HepG2 (cell line): ENCODE data around the gene ZC3H12A. TPM values are rescaled to one million over a fixed set of nuclear protein-coding genes. Genes with fewer than 3 reads are reported as not detected.
A peak's percentile ranks its signal among the peaks of the same experiment; 100 is the strongest.

Experiments
- ATAC-seq: fragments of 200-7000 bp; cut with Tn5 transposase; 3 replicates; pipeline ENCODE4 v1.9.1; 2020; ENCODE audit warnings: mild to moderate bottlenecking, moderate library complexity
- BruUV-seq: library from RNA; stranded (reverse); fragments of 400-500 nt; replicated peaks from 2 replicates; lab custom pipeline; 2021; lab: Mats Ljungman, UMichigan
- CTCF ChIA-PET: fragments of 300-600 bp; formaldehyde crosslinking; extraction: SDS; loops from one replicate; lab custom pipeline; 2021; ENCODE audit warnings: low total read pairs, inconsistent platforms, low intra/inter-chr PET ratio; lab: Yijun Ruan, JAX
- POLR2A ChIA-PET: fragments of 350-600 bp; sonication (Branson Sonifier 250); formaldehyde crosslinking; loops from one replicate; lab custom pipeline; 2020; ENCODE audit warnings: antibody characterized with exemption, inconsistent platforms; lab: Yijun Ruan, JAX
- DNase-seq: peaks from one replicate; pipeline ENCODE4 v3.0.0-alpha.2; 2015; ENCODE audit warnings: low spot score
- FAIRE-seq: peaks from 3 replicates; lab custom pipeline; 2011; peaks lifted over from hg19 to GRCh38; lab: Jason Lieb, UNC
- H2AFZ ChIP-seq: one replicate; pipeline ENCODE4 v1.6.1; 2011; ENCODE audit warnings: low read length, inconsistent platforms
- H3K27ac ChIP-seq: fragments of 300-600 bp; 3 replicates; pipeline ENCODE4 v1.8.0; 2011; ENCODE audit warnings: mixed run types, mild to moderate bottlenecking, mixed read lengths, low read length, inconsistent platforms; ENCODE audit not compliant: insufficient read depth; ENCODE audit errors: extremely low read length
- H3K27me3 ChIP-seq, 2 experiments: fragments of 200-600 bp in 1 of 2; 2 replicates in 1 of 2; 3 replicates in 1 of 2; pipeline versions ENCODE4 v1.6.0 to v1.8.0; 2011; ENCODE audit warnings: low read length in 2 of 2, mild to moderate bottlenecking in 2 of 2, moderate library complexity in 2 of 2, inconsistent platforms in 1 of 2; ENCODE audit not compliant: insufficient read depth in 2 of 2, control insufficient read depth in 1 of 2
- H3K36me3 ChIP-seq, 2 experiments: fragments of 200-600 bp in 1 of 2; replicated peaks in 1 of 2; 2 replicates in 1 of 2; 3 replicates in 1 of 2; pipeline versions ENCODE4 v1.5.1 to v1.8.0; 2011; ENCODE audit warnings: low read length in 2 of 2, inconsistent platforms in 1 of 2; ENCODE audit not compliant: insufficient read depth in 2 of 2, control insufficient read depth in 1 of 2
- H3K4me1 ChIP-seq: 2 replicates; pipeline ENCODE4 v1.5.1; 2012; ENCODE audit warnings: low read length, inconsistent platforms; ENCODE audit not compliant: insufficient read depth
- H3K4me2 ChIP-seq: 2 replicates; pipeline ENCODE4 v1.6.0; 2011; ENCODE audit warnings: low read depth, low read length, inconsistent platforms
- H3K4me3 ChIP-seq, 3 experiments: fragments of 200-600 bp in 1 of 3; sonication (generic), shearing (Covaris generic) in 1 of 3; replicated peaks in 1 of 3; 2 replicates each; pipeline ENCODE4 v1.5.1; 2011 to 2016; ENCODE audit warnings: low read length in 3 of 3, inconsistent platforms in 2 of 3, low read depth in 2 of 3, mild to moderate bottlenecking in 2 of 3, control low read depth in 1 of 3, mixed read lengths in 1 of 3; ENCODE audit not compliant: insufficient read depth in 1 of 3
- H3K79me2 ChIP-seq: one replicate; pipeline ENCODE4 v1.6.1; 2011; ENCODE audit warnings: low read length, inconsistent platforms; ENCODE audit not compliant: insufficient read depth
- H3K9ac ChIP-seq: 2 replicates; pipeline ENCODE4 v1.6.0; 2011; ENCODE audit warnings: mild to moderate bottlenecking, low read depth, low read length, inconsistent platforms; ENCODE audit not compliant: insufficient read depth
- H3K9me3 ChIP-seq: 2 replicates; pipeline ENCODE4 v1.5.1; 2012; ENCODE audit warnings: mild to moderate bottlenecking, low read length
- H4K20me1 ChIP-seq: 2 replicates; pipeline ENCODE4 v1.6.0; 2011; ENCODE audit warnings: inconsistent platforms, mild to moderate bottlenecking, low read length, moderate library complexity; ENCODE audit not compliant: insufficient read depth
- HOXA3 ChIP-seq: sonication (generic); formaldehyde crosslinking; IDR thresholded peaks from 2 replicates; pipeline ENCODE4 v1.5.0; 2020; ENCODE audit warnings: missing genetic modification reagents
- HOXD1 ChIP-seq: sonication (generic); formaldehyde crosslinking; IDR thresholded peaks from 2 replicates; pipeline ENCODE4 v1.5.0; 2020; ENCODE audit warnings: missing genetic modification reagents
- MXI1 ChIP-seq: IDR thresholded peaks from 3 replicates; pipeline ENCODE4 v1.6.1; 2012; ENCODE audit warnings: low read depth, low read length, inconsistent platforms, borderline replicate concordance
- NFRKB ChIP-seq: fragments of 450-650 bp; IDR thresholded peaks from 2 replicates; pipeline ENCODE4 v1.6.1; 2017
- RFX1 ChIP-seq: fragments of 450-650 bp; IDR thresholded peaks from 2 replicates; pipeline ENCODE4 v1.6.1; 2017
- RFX3 ChIP-seq: IDR thresholded peaks from 2 replicates; pipeline ENCODE4 v1.6.1; 2016; ENCODE audit warnings: missing biosample characterization, missing genetic modification reagents
- RXRA ChIP-seq: sonication (generic); formaldehyde crosslinking; IDR thresholded peaks from 2 replicates; pipeline ENCODE4 v1.5.1; 2020; ENCODE audit warnings: missing genetic modification reagents
- SAP130 ChIP-seq: IDR thresholded peaks from 2 replicates; pipeline ENCODE4 v1.6.1; 2016; ENCODE audit warnings: low read depth
- SIN3A ChIP-seq: IDR thresholded peaks from 2 replicates; pipeline ENCODE4 v1.6.1; 2011; ENCODE audit warnings: low read depth, mild to moderate bottlenecking, control low read depth, low read length, borderline replicate concordance
- XRCC5 ChIP-seq: fragments of 200-400 bp; formaldehyde crosslinking; optimal IDR thresholded peaks from 2 replicates; pipeline ENCODE3; 2017; ENCODE audit warnings: mild to moderate bottlenecking, low read length
- ZNF263 ChIP-seq: sonication (generic); formaldehyde crosslinking; IDR thresholded peaks from 2 replicates; pipeline ENCODE4 v1.4.0; 2020; ENCODE audit warnings: missing genetic modification reagents
- ZNF274 ChIP-seq: sonication (generic); formaldehyde crosslinking; IDR thresholded peaks from 2 replicates; pipeline ENCODE4 v1.5.1; 2020; ENCODE audit warnings: mild to moderate bottlenecking, missing genetic modification reagents
- ZNF547 ChIP-seq: sonication (generic); formaldehyde crosslinking; IDR thresholded peaks from 2 replicates; pipeline ENCODE4 v1.5.1; 2020; ENCODE audit warnings: mild to moderate bottlenecking, missing genetic modification reagents
- WGBS: methylation state at CpG from one replicate; pipeline ENCODE4 v1.1.6; 2017; ENCODE audit warnings: low lambda C conversion rate; 5-methylcytosine and 5-hydroxymethylcytosine counted together
- in situ Hi-C: cut with HindIII; loops from 2 replicates; pipeline ENCODE4 v1.10.0; 2017; ENCODE audit warnings: low pct_unique_long_range_greater_than_20kb; ENCODE audit not compliant: extremely low pct_ligation_motif_present
- intact Hi-C: fragments of 100-400 bp; cut with micrococcal nuclease; formaldehyde crosslinking; loops from one replicate; pipeline ENCODE4 v1.10.0; 2022; ENCODE audit not compliant: unreplicated experiment
- polyA plus RNA-seq, 8 experiments: library from polyadenylated mRNA; depleted of rRNA in 3 of 8; stranded (reverse) in 7 of 8; unstranded in 1 of 8; fragments of >200 nt; fragmentation: Illumina TruSeq in 4 of 8; extraction: Trizol in 4 of 8; gene quantifications; 2 replicates each; pipeline versions ENCODE4 v1.2.1 to v1.2.3, GENCODE V29; 2011 to 2016; ENCODE audit warnings: low read depth in 4 of 8, missing spikeins in 1 of 8, mixed read lengths in 1 of 8; ENCODE audit not compliant: insufficient read depth in 1 of 8
- total RNA-seq, 5 experiments: library from RNA; depleted of rRNA; stranded (reverse); fragments of >200 nt; fragmentation: Illumina TruSeq; extraction: Trizol; gene quantifications; 2 replicates each; pipeline ENCODE4 v1.2.3, GENCODE V29; 2016; ENCODE audit warnings: low read depth in 1 of 5
- TF ChIP-seq, protein P1 (sequence below): IDR thresholded peaks from 2 replicates; pipeline ENCODE4 v1.6.1; 2016; ENCODE audit warnings: mild to moderate bottlenecking, missing biosample characterization, missing genetic modification reagents
- TF ChIP-seq, protein P2 (sequence below): IDR thresholded peaks from 2 replicates; pipeline ENCODE4 v1.6.1; 2016; ENCODE audit warnings: low read depth, control low read depth

The ZC3H12A gene
- total and polyA plus RNA-seq, 2 of the 13 experiments (the other 11 are each of a cell fraction or from before 2014, with no cell fraction given): 6.8 to 13.3 TPM

GRCh38 chr1:37513795-37514349 is 39.5 kb downstream of the ZC3H12A start:
- Histone ChIP-seq H3K27ac (peak overlapping the region; percentile 96), H3K4me3 (peak overlapping the region; percentile 84 to 92 (median 90)), H3K9ac (peak overlapping the region; percentile 85), H3K79me2 (peaks cover 20% of the 10 kb centered on the region), H2AFZ (no peak overlapping the region), H3K27me3 (no peaks in the 10 kb centered on the region), H3K9me3 (no peaks in the 10 kb centered on the region), H3K36me3 (peaks cover 5 to 20% of the 10 kb centered on the region in 2 experiments; a peak in 4 of 5 replicates), H3K4me2 (peak overlapping the region; percentile 94), H3K4me1 (peaks cover 23% of the 10 kb centered on the region), H4K20me1 (peaks cover 9% of the 10 kb centered on the region; the same call in 1 of the 2 replicates)
- intact Hi-C loops (loop anchor here (1.0 kb wide), 1 partner anchor 20 kb away; no protein-coding TSS in a partner anchor), in situ Hi-C loops (no loop called here)
- TF ChIP-seq, protein P1, sequence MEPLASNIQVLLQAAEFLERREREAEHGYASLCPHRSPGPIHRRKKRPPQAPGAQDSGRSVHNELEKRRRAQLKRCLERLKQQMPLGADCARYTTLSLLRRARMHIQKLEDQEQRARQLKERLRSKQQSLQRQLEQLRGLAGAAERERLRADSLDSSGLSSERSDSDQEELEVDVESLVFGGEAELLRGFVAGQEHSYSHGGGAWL (CRISPR knock-in tag): no peak
- TF ChIP-seq SAP130 (CRISPR knock-in tag) (peak; percentile 69), ZNF547 (CRISPR knock-in tag) (peak; percentile 61; the same call in 1 of the 2 replicates), RFX1 (peak; percentile 75), RXRA (CRISPR knock-in tag) (0 out of 2 replicates have a peak, but pooled peaks have one; percentile 31), NFRKB (no peak), HOXD1 (CRISPR knock-in tag) (no peak), HOXA3 (0 out of 2 replicates have a peak, but pooled peaks have one; percentile 26), RFX3 (peak; percentile 86), MXI1 (peak; percentile 36; the same call in 1 of the 3 replicates), ZNF263 (peak; percentile 44; the same call in 1 of the 2 replicates), SIN3A (peak; percentile 85; the same call in 1 of the 2 replicates), XRCC5 (peak; percentile 34), ZNF274 (CRISPR knock-in tag) (peak; percentile 48; the same call in 1 of the 2 replicates)
- TF ChIP-seq, protein P2, sequence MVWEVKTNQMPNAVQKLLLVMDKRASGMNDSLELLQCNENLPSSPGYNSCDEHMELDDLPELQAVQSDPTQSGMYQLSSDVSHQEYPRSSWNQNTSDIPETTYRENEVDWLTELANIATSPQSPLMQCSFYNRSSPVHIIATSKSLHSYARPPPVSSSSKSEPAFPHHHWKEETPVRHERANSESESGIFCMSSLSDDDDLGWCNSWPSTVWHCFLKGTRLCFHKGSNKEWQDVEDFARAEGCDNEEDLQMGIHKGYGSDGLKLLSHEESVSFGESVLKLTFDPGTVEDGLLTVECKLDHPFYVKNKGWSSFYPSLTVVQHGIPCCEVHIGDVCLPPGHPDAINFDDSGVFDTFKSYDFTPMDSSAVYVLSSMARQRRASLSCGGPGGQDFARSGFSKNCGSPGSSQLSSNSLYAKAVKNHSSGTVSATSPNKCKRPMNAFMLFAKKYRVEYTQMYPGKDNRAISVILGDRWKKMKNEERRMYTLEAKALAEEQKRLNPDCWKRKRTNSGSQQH (CRISPR knock-in tag): 0 out of 2 replicates have a peak, but pooled peaks have one; percentile 27
- no TSS peak for BruUV-seq
- WGBS: 2% methylated on average over 20 of the region's 26 CpGs
- POLR2A ChIA-PET: interaction anchor here (1.1 to 2.8 kb wide), 13 partner anchors 11 to 177 kb away, joined by 3 to 52 read pairs (median 10); partner anchors contain the start of genes GNL2, SNIP1 and ZC3H12A
- peak; percentile 40 for DNase-seq
- peak; percentile 59 for ATAC-seq
- FAIRE-seq: no peak
- CTCF ChIA-PET: no interaction called here
